ENCODE data around the gene CREB3L4. TPM values are rescaled to one million over a fixed set of nuclear protein-coding genes. Genes with fewer than 3 reads are reported as not detected.

The CREB3L4 gene
- total and polyA plus RNA-seq, 2 of the 13 experiments (the other 11 are each of a cell fraction or from before 2014, with no cell fraction given): 9.9 to 18.7 TPM

DNA sequence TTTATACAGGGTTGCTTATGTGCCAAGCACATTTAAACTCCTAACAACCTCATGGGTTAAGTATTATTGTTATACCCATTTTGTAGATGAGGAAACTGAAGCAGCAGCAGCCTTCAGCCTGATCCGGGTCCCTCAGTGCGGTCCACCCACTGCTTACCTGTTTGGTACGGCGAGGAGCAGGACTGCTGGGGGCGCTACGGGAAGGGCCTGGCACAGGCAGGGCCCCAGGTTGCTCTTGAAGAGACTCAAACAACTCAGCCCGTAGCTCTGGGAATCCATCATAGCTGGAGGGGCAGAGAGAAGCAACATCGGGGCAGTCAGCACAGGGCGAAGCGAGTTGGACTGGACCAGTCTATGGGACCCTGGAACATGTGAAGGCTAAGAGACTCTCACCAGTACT lies 30.4 kb upstream of the CREB3L4 start:
- Histone ChIP-seq H2AFZ (ENCODE audit: low read length) (no peak overlapping the region), H3K4me2 (ENCODE audit: low read depth, low read length) (no peak overlapping the region), H3K4me3 (replicated peaks in 1 of 3; ENCODE audit: insufficient read depth in 1 of 3, low read depth in 2 of 3, low read length in 3 of 3) (no peak overlapping the region), H3K9ac (ENCODE audit: insufficient read depth, low read depth, low read length) (no peak overlapping the region), H3K27ac (ENCODE audit: extremely low read length, insufficient read depth, low read length) (no peak overlapping the region), H3K4me1 (ENCODE audit: insufficient read depth, low read length) (no peaks in the 10 kb centered on the region), H4K20me1 (ENCODE audit: insufficient read depth, low read length) (no peaks in the 10 kb centered on the region), H3K36me3 (replicated peaks in 1 of 2; ENCODE audit: control insufficient read depth in 1 of 2, insufficient read depth in 2 of 2, low read length in 2 of 2) (peaks cover 25 to 62% of the 10 kb centered on the region in 2 experiments), H3K79me2 (ENCODE audit: insufficient read depth, low read length) (no peaks in the 10 kb centered on the region), H3K27me3 (ENCODE audit: control insufficient read depth in 1 of 2, insufficient read depth in 2 of 2, low read length in 2 of 2) (no peaks in the 10 kb centered on the region), H3K9me3 (ENCODE audit: low read length) (no peaks in the 10 kb centered on the region)
- WGBS (ENCODE audit: low lambda C conversion rate): 100% methylated on average over 6 of the region's 10 CpGs
- intact Hi-C loops (cut with micrococcal nuclease; ENCODE audit: unreplicated experiment): no loop called here
- FAIRE-seq: no peak
- in situ Hi-C loops (cut with HindIII; ENCODE audit: extremely low pct_ligation_motif_present, low pct_unique_long_range_greater_than_20kb): no loop called here
- DNase-seq (ENCODE audit: low spot score): no peak
- no TSS peak for BruUV-seq (replicated peaks)
- POLR2A ChIA-PET: no interaction called here
- ATAC-seq: no peak
- CTCF ChIA-PET (ENCODE audit: low intra/inter-chr PET ratio, low total read pairs): no interaction called here
- TF ChIP-seq ZNF629 (CRISPR knock-in tag; conservative IDR thresholded peaks at IDR 0.05): peak; percentile 34; the same call in 1 of the 2 replicates
- no peak for TF ChIP-seq IKZF4 (CRISPR knock-in tag; IDR thresholded peaks at IDR 0.05; ENCODE audit: borderline replicate concordance, low read depth, not compliant biosample characterization)
- no peak for TF ChIP-seq SRSF9 (IDR thresholded peaks at IDR 0.05; ENCODE audit: borderline replicate concordance, insufficient read depth, low read depth, low read length, poor library complexity, severe bottlenecking)

- peaks cover 15% of the 10 kb centered on the region for H3K4me1 ChIP-seq (ENCODE audit: insufficient read depth, low read length)
- FAIRE-seq (no peak), ATAC-seq (no peak), DNase-seq (ENCODE audit: low spot score) (no peak)
- H3K27ac ChIP-seq (ENCODE audit: extremely low read length, insufficient read depth, low read length): no peak overlapping the region
- WGBS (ENCODE audit: low lambda C conversion rate): 94% methylated on average over 2 of the region's 3 CpGs
- no peak overlapping the region for H3K4me2 ChIP-seq (ENCODE audit: low read depth, low read length)
- in situ Hi-C loops (cut with HindIII; ENCODE audit: extremely low pct_ligation_motif_present, low pct_unique_long_range_greater_than_20kb): no loop called here
- H3K9me3 ChIP-seq (ENCODE audit: low read length): no peaks in the 10 kb centered on the region
- CTCF ChIA-PET (ENCODE audit: low intra/inter-chr PET ratio, low total read pairs): no interaction called here
- BruUV-seq (replicated peaks): no TSS peak
- H2AFZ ChIP-seq (ENCODE audit: low read length): no peak overlapping the region
- peaks cover 23 to 57% of the 10 kb centered on the region in 2 experiments for H3K36me3 ChIP-seq (replicated peaks in 1 of 2; ENCODE audit: control insufficient read depth in 1 of 2, insufficient read depth in 2 of 2, low read length in 2 of 2)
- H3K27me3 ChIP-seq (ENCODE audit: control insufficient read depth in 1 of 2, insufficient read depth in 2 of 2, low read length in 2 of 2): no peaks in the 10 kb centered on the region
- intact Hi-C loops (cut with micrococcal nuclease; ENCODE audit: unreplicated experiment): no loop called here
- no peak overlapping the region for H3K9ac ChIP-seq (ENCODE audit: insufficient read depth, low read depth, low read length)
- no peaks in the 10 kb centered on the region for H3K79me2 ChIP-seq (ENCODE audit: insufficient read depth, low read length)
- H3K4me3 ChIP-seq (replicated peaks in 1 of 3; ENCODE audit: insufficient read depth in 1 of 3, low read depth in 2 of 3, low read length in 3 of 3): no peak overlapping the region
- no peaks in the 10 kb centered on the region for H4K20me1 ChIP-seq (ENCODE audit: insufficient read depth, low read length)
- POLR2A ChIA-PET: interaction anchor here (0.6 to 1.8 kb wide), 4 partner anchors 9 to 28 kb away, joined by 3 to 5 read pairs (median 4); partner anchors contain the start of gene CREB3L4
- TF ChIP-seq CREM (IDR thresholded peaks at IDR 0.05) (no peak), CREM (CRISPR knock-in tag; IDR thresholded peaks at IDR 0.05) (no peak), DNMT3B (CRISPR knock-in tag; conservative IDR thresholded peaks at IDR 0.05) (no peak), PAWR (CRISPR knock-in tag; IDR thresholded peaks at IDR 0.05; ENCODE audit: borderline replicate concordance) (no peak), SCMH1 (CRISPR knock-in tag; IDR thresholded peaks at IDR 0.05; ENCODE audit: borderline replicate concordance) (no peak), CEBPB (IDR thresholded peaks at IDR 0.05; ENCODE audit: borderline replicate concordance, low read depth, low read length) (no peak), PLRG1 (conservative IDR thresholded peaks at IDR 0.05) (no peak), ZFP41 (CRISPR knock-in tag; IDR thresholded peaks at IDR 0.05; ENCODE audit: borderline replicate concordance) (no peak), PHB2 (IDR thresholded peaks at IDR 0.05; ENCODE audit: partially characterized antibody) (no peak), ZNF432 (CRISPR knock-in tag; IDR thresholded peaks at IDR 0.05; ENCODE audit: borderline replicate concordance) (no peak), MTF2 (CRISPR knock-in tag; IDR thresholded peaks at IDR 0.05; ENCODE audit: borderline replicate concordance) (no peak), ZNF274 (CRISPR knock-in tag; IDR thresholded peaks at IDR 0.05) (no peak), GZF1 (CRISPR knock-in tag; IDR thresholded peaks at IDR 0.05) (no peak)
- TF ChIP-seq, protein P1, sequence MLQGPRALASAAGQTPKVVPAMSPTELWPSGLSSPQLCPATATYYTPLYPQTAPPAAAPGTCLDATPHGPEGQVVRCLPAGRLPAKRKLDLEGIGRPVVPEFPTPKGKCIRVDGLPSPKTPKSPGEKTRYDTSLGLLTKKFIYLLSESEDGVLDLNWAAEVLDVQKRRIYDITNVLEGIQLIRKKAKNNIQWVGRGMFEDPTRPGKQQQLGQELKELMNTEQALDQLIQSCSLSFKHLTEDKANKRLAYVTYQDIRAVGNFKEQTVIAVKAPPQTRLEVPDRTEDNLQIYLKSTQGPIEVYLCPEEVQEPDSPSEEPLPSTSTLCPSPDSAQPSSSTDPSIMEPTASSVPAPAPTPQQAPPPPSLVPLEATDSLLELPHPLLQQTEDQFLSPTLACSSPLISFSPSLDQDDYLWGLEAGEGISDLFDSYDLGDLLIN (CRISPR knock-in tag; IDR thresholded peaks at IDR 0.05; ENCODE audit: borderline replicate concordance): no peak
- TF ChIP-seq, protein P2, sequence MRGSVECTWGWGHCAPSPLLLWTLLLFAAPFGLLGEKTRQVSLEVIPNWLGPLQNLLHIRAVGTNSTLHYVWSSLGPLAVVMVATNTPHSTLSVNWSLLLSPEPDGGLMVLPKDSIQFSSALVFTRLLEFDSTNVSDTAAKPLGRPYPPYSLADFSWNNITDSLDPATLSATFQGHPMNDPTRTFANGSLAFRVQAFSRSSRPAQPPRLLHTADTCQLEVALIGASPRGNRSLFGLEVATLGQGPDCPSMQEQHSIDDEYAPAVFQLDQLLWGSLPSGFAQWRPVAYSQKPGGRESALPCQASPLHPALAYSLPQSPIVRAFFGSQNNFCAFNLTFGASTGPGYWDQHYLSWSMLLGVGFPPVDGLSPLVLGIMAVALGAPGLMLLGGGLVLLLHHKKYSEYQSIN (CRISPR knock-in tag; IDR thresholded peaks at IDR 0.05; ENCODE audit: borderline replicate concordance): no peak
Observed at GRCh38 chr1:153938996-153939395, 28.7 kb upstream of the CREB3L4 start.

Measured in HepG2 (cell line).